GM19025 (cell line): ENCODE results near the gene NF2.

Experiments
- ATAC-seq: cut with Tn5 transposase; IDR thresholded peaks from one replicate; pipeline ENCODE4 v1.9.1; 2021; ENCODE audit warnings: mild to moderate bottlenecking, low read depth, moderate library complexity; ENCODE audit not compliant: unreplicated experiment

The NF2 gene

DNA sequence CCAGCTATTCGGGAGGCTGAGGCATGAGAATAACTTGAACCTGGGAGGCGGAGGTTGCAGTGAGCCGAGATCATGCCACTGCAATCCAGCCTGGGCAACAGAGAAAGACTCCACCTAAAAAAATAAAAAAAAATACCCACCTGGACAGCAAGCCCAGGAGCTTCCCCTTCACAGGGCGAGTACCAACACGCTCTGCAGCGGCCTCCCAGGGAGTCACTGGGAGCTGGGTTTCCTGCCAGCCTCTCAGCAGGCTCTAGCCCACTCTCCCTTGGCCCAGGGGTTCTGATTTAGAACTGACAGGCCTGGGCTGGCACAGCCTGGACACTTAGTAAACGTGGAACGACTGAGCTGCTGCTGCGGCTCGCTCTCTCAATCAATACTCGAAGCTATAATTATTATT, 114.4 kb downstream of the NF2 start:
- ATAC-seq = no peak

DNA sequence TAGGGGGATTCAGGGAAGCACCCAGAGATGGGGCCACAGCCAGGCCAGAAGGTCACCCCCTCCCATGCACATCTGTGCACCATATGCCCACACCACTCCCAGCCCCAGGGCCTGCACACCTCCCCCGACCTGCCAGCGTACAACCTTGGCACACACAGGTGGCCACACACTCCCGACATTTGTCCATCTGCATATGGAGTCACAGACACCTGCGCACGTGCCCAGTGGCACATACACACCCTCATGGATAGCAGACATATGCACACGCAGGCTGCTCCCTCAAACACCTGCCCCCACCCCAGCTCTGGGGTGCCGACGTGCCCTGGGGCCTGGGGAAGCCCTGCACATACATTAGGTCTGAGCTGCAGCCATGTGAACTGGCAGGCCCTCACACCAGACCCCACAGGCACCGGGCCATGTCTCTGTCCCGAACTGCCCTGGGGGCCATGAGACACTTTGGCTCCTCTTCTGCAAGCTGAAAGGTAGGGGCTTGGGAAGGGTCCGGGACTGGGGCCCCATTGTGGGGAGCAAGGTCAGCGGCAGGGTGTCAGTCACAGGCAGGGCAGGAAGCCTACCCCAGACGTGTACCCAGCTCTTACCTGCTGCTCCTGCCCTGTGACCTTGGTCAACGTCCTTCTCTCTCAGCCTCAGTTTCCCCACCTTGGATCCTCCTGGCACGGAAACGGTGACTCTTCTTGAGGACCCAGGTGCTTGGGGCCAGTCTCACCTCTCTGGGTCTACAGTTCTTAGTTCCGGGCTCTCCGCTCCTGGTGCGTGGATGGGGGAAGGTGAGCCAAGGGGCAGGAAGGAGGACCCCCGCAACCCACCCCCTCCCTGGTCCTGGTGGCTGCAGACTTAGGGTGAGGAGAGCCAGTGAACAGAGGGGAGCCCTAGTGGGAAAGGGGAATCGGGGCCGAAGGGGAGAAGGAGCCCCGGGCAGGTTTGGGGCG, 115.8 kb downstream of the NF2 start:
- no peak for ATAC-seq

DNA sequence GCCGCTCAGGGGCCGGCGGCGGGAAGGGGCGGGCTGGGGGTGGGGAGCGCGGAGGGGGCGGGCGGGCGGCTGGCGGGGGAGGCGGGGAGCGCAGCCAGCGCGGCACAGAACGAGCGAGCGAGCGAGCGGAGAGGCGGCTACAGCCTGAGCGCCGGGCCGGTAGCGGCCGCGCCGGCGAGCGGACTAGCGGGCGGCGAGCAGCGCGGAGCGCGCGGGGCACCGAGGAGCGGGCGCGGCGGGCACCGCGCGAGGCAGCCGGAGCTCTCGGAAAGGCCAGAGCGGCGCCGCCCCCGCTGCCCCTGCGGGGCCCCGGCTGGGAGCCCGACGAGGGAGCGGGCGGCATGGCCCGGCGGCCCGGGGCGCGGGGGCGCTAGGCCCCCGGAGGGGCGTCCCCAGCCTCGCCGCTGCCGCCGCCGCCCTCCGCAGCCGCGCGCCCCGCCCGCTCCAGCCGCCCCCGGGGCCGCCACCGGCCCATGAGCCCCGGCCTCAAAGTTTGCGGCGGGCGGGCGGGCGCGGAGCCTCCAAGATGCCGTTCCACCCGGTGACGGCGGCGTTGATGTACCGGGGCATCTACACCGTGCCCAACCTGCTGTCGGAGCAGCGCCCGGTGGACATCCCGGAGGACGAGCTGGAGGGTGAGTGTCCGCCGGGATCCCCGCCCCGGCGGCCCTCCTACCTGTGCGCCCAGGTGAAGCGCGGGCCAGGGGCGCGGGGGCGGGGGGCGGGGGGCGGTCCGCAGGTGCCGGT, 116.6 kb downstream of the NF2 start, which contains the start of gene CABP7:
TSS of gene CABP7 (plus strand) at position 105 of the 747 bp plus-strand sequence. CDS start at position 527, 422 bp downstream.
- no peak for ATAC-seq

DNA sequence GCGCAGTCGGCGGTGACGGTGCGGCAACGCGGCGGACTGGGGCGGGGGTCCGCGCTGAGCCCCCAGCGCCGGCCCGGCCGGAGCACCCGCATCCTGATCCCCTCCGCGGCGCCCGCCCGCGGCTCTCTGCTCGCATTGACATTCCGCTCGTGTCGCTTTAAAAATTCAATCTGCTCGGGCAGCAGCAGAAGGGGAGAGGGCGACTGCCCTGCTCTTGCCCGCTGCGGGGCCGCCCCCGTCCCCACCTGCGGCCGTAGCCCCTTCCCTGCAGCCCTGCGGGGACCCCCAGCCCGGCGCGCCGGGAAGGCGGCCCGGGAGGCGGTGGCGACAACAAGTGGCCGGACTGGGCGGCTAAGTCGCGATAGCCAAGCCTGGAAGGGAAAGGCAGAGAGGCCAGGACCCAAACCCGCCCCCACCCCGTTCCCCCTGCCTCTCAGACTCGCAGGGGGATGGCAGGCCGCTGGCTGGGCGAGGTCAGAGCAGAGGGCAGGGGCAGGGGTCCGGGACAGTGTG, 117.4 kb downstream of the NF2 start:
- no peak for ATAC-seq

DNA sequence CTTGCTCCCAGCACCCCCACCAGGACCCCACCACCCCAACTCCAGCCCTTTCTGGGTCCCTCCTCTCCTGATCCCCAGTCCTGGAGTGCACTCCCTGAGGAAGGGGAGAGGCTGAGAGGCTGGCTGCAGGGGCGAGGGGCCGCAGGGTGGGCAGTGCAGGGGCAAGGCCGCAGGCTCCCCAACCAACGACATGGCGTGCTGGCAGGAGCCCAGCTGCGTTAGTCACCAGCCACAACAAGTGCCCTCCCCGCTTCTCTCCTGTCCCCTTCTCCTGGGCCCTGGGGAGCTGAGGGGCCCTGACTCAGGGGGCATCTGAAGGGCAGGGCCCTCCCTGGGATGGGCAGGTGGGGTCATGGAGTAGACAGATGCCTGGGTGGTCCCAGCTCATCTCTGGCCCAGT, 118.7 kb downstream of the NF2 start:
- no peak for ATAC-seq

DNA sequence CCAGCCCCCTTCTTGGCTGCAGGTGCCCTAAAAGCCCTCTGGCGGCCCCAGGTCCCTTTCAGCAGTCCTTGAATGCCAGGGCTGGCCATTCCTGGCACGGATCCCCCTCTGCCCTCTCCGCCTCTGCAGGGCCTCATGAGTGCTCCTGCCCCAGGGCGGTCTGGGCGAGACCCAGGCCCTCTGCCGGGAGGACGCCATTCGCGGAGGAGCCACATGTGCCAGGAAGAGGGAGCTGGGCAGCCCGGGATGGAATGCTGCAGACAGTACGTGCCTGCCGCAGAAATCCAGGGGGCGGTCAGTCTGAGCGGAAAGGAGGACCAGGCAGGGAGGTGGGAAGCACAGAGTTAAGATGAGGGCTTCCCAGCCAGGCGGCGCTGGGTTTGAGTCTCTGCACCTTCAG, 119.2 kb downstream of the NF2 start:
- ATAC-seq = no peak

DNA sequence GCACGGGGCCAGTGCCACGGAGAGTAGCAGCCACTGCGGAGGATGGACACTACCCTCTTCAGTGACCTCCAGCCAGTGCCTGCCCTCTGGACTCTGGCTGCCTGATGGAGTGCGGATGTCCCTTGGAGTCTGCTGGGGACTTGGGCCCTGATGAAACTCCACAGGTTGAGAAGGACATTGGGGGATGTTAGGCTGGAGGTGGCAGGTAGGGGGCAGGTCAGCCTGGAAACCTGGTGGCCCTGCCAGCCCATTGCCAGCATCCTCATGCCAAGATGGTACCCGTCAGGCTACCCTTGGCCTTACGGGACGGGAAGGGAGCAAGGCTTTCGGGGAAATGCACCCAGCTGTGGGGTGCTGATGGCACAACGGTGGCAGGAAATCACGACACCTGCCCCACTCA, 120.3 kb downstream of the NF2 start:
- no peak for ATAC-seq

DNA sequence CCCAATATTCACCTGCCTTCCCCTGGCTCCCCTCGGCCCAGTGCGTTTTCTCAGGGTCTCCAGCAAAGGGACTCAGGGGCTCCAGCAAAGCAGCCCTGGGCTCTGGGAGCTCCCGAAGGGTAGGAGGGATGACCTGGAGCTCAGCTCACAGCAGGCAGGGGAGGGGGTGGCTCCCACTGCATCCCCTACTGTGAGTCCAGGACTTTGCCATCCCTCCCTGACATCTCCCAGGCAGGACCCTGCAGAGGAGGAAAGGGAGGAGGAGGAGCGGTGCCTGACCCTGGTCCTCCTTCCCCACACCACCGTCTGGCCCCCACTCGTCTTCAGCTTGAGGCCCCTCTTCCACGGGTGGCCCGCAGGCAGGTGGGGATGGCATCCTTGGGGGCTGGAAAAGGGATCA, 121.4 kb downstream of the NF2 start:
- no peak for ATAC-seq

DNA sequence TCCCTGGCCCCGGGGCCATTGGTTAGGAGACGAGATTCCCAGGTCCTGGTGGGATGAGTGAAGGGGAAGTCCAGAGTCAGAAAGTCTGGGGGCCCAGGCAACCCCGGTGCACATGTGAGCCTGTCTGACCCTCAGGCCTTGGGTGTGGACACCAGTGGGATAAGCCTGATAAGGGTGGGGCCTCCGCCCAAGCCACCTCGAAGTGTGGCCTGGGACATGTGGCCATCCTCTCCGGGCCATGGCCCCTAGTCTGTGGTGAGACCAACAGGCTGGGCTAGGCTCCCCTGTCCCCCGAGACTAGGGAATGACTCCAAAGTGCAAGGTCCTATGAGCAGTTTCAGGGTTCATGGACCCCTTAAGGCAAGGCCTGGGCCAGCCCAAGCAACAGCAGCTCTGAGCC, 122.7 kb downstream of the NF2 start:
- no peak for ATAC-seq

DNA sequence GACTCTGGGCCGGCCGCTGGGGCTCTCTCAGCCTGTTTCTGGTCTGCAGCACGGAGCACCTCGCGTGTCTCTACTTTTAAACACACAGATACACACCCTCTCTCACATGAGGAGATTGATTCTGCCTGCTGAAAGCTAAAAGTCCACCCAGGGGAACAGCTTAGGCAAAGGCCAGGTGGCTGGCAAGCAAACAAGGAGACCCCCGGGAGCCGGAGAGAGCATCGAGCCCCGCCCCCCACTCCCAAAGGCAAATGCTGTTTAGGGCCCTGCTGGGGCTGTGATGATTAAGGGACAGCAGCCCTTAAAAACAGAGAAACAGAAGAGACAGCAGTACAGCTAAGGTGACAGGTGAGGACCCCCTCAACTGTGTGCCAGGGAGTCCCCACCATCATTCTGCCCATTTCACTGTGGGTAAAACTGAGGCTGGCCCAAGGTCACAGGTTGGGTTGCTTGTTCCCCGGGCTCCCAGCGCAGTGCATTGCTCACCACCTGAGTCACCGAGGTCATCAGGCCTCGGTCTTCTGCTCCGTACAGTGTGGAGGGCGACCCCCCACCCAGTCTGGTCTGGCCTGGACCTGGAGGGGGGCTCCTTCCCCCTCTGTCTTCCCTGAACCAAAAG, 123.2 kb downstream of the NF2 start:
- ATAC-seq = no peak

DNA sequence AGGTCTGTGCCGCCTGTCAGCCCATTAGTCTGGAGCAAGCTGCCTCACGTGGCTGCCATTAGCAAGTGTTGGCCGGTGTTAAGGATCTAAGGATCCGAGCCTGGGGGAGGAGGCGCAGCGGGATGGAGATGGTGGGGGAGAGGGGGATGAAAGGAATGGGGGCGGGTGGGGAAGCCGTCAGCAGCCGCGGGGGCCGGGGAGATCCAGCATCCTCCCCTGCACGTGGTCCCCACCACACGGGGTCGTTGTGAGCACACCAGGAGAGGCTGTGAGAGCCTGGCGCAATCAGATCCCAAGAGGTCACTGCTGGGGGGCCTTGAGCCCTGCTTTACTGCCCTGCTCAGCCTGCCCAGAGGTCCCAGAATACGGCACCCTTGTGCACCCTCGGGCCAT, 123.7 kb downstream of the NF2 start:
- no peak for ATAC-seq

DNA sequence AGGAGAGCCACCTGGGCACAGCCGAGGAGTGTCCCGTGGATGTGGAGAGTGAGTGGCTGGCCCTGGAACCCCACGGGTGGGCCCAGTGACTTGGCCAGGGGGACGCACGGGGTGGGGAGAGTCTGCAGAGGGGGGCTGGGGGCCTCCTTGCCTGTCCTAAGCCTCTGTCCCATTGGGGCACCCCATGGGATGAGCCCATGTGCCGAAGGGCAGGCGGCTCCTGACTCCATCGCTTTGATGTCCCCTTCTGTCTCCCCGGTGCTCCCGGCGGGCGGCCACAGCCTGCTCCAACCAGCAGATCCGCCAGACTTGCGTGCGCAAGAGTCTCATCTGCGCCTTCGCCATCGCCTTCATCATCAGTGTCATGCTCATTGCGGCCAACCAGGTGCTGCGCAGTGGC, 125.7 kb downstream of the NF2 start:
- ATAC-seq = no peak

DNA sequence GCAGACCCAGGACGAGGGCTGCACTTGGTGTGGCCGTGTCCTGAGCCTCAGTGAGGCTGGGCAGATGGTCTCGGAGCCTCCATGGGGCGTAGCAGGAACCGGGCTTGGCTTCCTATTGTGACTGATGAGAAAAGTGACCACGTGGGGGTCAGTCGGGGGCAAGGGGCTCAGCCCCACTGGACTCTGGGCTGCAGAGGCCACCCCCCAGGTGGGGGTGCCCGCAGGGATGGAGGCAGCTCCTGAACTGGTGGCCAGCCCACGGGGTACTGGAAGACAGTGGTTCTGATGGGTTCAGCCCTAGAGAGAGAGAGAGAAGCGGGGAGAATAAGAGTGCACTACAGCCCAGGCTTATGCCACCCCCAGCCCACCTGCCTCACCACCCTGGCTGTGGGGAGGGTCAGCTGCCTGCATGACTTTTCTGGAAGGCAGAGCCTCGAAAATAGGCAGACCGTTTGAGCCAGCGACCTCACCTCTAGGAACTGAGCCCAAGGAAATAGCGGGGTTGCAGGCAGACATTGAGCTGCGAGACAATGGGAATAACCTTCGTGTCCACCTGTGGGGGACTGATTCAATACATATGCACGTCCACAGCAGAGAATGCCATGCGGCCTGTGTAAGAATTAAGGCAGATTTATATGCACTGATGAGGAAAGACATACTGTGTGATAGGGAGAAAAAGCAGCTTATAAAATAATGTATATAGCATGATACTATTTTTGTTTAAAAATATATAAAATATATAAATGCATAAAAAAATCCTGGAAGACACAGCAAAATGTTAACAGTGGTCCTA, 127.8 kb downstream of the NF2 start:
- no peak for ATAC-seq

DNA sequence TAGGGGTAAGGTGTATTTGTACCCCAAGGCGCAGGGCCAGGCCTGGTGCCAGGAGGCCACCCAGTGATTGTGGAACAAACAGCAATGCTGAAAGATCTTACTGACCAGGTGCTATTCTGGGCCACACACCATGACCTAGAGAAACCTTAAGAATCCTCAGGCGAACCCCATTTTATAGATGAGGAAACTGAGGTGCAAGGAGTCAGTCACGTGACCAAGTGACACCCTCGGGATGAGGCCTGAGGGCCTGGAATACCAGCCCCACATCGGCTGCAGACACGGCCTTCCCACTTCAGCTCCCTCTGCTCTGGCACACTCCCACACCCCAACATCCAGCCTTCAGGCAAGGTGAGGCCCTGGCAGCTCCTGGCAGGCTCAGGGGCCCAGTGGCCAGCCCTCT, 129.4 kb downstream of the NF2 start:
- ATAC-seq = no peak

DNA sequence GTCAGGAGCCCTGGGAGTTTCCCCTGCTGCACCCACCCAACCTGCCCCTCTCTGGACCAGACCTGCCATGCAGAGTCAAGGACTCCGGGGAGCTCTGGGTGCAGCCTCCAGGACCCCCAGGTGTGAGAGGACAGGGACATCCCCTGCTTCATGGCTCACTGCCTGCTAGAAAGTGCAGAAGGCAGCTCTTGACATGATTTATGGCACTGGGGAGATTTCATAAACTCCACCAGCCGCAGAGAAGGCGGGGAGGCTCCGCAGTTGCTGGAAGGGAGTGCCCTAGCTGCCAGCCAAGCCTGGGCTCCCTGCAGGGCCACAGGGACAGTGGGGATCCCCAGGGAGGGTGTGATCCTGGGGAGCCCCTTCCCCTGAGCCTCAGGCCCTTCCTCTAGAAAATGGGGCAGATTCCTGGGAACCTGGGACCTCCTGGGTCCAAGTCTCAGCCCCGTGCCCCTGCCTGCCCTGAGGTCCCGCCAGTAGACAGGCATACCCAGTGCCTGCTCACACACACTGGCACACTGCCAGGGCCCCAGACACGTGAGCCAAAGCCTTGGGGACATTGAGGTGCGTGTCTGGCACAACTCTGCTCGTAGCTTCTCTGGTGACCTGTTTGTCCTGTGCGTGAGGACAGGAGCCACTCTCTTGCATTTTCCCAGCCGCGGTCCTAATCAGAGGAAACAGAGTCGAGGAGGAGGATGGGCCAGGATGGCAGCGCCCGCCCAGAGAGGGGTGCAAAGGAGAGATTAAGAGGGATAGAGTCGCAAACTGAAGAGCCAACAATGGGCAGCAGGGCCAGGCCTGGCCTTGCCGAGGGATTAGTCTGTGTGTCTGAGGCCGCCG, 130.1 kb downstream of the NF2 start:
- no peak for ATAC-seq

DNA sequence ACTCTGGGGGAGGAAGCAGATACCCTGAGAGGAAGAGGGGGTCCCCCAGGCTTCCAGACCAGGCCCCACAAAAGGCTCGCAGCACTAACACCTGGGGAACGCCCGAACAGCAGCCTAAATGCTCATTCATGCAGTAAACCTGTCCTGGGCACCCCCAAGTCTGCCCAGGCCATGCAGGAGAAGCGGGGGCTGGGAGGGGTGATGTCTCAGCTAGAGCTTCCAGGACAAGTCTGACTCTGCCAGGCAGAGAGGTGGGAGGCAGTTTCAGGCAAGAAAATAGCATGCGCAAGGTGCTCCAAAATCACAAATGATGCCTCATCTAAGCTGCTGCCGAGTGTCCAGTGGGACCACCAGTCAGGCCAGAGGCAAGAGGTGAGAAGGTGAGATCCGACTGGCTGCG, 131.0 kb downstream of the NF2 start:
- ATAC-seq = no peak

DNA sequence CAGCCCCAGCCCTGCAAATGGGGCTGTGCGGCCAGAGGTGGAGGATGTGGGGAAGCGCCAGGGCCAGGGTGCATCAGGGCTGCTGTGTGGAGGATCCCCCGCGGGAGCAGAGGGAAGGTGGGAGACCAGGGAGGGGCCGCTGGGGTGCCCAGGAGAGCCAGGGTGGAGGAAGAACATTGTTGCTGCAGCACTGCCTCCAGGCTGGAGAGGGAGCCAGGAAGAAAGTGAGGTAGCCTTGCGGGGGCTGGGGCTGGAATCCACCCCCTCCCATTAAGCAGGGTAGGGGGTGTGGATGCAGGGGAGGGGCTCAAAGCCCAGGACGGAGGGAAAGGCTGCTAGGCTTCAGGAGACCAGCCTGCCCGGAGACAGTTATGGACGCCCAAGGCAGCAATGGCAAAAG, 131.4 kb downstream of the NF2 start:
- no peak for ATAC-seq

DNA sequence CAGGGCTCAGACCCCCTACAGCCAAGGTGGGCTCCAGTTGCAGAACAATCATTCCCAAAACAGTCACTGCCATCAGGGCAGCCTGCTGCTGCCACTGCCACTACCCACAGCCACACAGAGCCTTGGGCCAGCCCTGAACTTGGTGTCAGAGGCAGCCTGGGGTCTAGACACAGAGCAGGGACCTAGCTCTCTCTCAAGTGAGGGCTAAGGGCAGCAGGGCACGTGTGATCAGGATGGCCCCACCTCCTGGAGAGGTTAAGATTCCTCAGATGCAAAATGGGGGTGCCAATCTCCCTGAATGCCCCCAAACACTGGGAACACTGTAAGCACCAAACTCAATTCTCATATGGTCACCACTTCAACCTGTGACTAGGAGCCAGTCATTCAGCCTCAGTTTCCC, 132.0 kb downstream of the NF2 start:
- ATAC-seq = no peak
